DND-41 (cell line): ENCODE measurements around the gene HUNK.

Source experiments
- EZH2 ChIP-seq: IDR thresholded peaks from 3 replicates; pipeline ENCODE4 v1.6.1; 2012; ENCODE audit warnings: borderline replicate concordance, low read depth, mild to moderate bottlenecking, moderate library complexity, low read length, inconsistent platforms; ENCODE audit not compliant: severe bottlenecking
- TF ChIP-seq, protein P1 (sequence below): IDR thresholded peaks from 2 replicates; pipeline ENCODE4 v1.5.1; 2012; ENCODE audit warnings: borderline replicate concordance, low read length, moderate library complexity, mild to moderate bottlenecking; ENCODE audit not compliant: poor library complexity, severe bottlenecking; ENCODE audit errors: extremely low read depth

- TF ChIP-seq, protein P1, sequence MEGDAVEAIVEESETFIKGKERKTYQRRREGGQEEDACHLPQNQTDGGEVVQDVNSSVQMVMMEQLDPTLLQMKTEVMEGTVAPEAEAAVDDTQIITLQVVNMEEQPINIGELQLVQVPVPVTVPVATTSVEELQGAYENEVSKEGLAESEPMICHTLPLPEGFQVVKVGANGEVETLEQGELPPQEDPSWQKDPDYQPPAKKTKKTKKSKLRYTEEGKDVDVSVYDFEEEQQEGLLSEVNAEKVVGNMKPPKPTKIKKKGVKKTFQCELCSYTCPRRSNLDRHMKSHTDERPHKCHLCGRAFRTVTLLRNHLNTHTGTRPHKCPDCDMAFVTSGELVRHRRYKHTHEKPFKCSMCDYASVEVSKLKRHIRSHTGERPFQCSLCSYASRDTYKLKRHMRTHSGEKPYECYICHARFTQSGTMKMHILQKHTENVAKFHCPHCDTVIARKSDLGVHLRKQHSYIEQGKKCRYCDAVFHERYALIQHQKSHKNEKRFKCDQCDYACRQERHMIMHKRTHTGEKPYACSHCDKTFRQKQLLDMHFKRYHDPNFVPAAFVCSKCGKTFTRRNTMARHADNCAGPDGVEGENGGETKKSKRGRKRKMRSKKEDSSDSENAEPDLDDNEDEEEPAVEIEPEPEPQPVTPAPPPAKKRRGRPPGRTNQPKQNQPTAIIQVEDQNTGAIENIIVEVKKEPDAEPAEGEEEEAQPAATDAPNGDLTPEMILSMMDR, result no peak
- TF ChIP-seq EZH2, result no peak
Measured at GRCh38 chr21:32015461-32016139, 142.8 kb downstream of the HUNK start.
